T-helper 2 cell (primary cell): ENCODE data around the gene MAP2K5.

ENCODE experiments used
- DNase-seq, 5 experiments: peaks; one replicate each; pipeline versions ENCODE4 v3.0.0 to v3.0.0-alpha.2; 2012 to 2022

The MAP2K5 gene

GRCh38 chr15:67827562-67828277, 285.2 kb downstream of the MAP2K5 start:
- no peak for DNase-seq

- DNase-seq: no peak
Measured at GRCh38 chr15:67828278-67828968, 285.9 kb downstream of the MAP2K5 start.

- no peak for DNase-seq
Measured at GRCh38 chr15:67828969-67829646, 286.6 kb downstream of the MAP2K5 start.

- no peak for DNase-seq
Measured at GRCh38 chr15:67829647-67830504, 287.4 kb downstream of the MAP2K5 start.

- DNase-seq: no peak
Measured at GRCh38 chr15:67831363-67831762, 288.9 kb downstream of the MAP2K5 start.

GRCh38 chr15:67832031-67832551, 289.6 kb downstream of the MAP2K5 start:
- DNase-seq: no peak

GRCh38 chr15:67832897-67833709, 290.6 kb downstream of the MAP2K5 start:
- no peak for DNase-seq

GRCh38 chr15:67833710-67834511, 291.4 kb downstream of the MAP2K5 start:
- DNase-seq: no peak

- DNase-seq: no peak
Measured at GRCh38 chr15:67834581-67835296, 292.2 kb downstream of the MAP2K5 start.

- no peak for DNase-seq
Measured at GRCh38 chr15:67835297-67836133, 293.0 kb downstream of the MAP2K5 start.

GRCh38 chr15:67836134-67836455, 293.6 kb downstream of the MAP2K5 start:
- DNase-seq: no peak

GRCh38 chr15:67836477-67836876, 294.0 kb downstream of the MAP2K5 start:
- DNase-seq: peak in 3 of 5 experiments; percentile 31 to 46 (median 43)

GRCh38 chr15:67836955-67837354, 294.5 kb downstream of the MAP2K5 start:
- no peak for DNase-seq

GRCh38 chr15:67838789-67839332, 296.4 kb downstream of the MAP2K5 start:
- no peak for DNase-seq

GRCh38 chr15:67839499-67839928, 297.0 kb downstream of the MAP2K5 start:
- peak in 1 of 5 experiments; percentile 59 for DNase-seq

GRCh38 chr15:67839929-67840748, 297.6 kb downstream of the MAP2K5 start, which contains the start of gene RNU6-1:
Gene RNU6-1, minus strand, starts transcription at chr15:67840045.
- DNase-seq: peak; percentile 86 to 97 (median 94)

- DNase-seq: no peak
Measured at GRCh38 chr15:67840749-67841512, 298.4 kb downstream of the MAP2K5 start.
